Left lung (tissue), 10 donors: ENCODE results near the gene SPDYE3. TPM values are rescaled to one million over a fixed set of nuclear protein-coding genes. Genes with fewer than 3 reads are reported as not detected.
"Not testable (repeated sequence)": the region's sequence is repeated elsewhere in the genome, so short reads cannot be mapped to it uniquely, and the experiment has no call there.

Experiments
- ATAC-seq: fragments of 200-7000 bp; cut with Tn5 transposase; one replicate; pipeline ENCODE4 v1.9.1; 2020; ENCODE audit warnings: moderate library complexity
- DNase-seq, 4 donors: peaks; one replicate each; pipeline ENCODE4 v3.0.0-alpha.2; 2013 to 2020
- H3K27ac ChIP-seq, 2 donors: fragments of 200-600 bp; sonication (generic) in 1 of 2; one replicate each; pipeline versions ENCODE4 v1.5.0 to v1.8.0; 2020 to 2021
- H3K27me3 ChIP-seq, 2 donors: fragments of 200-600 bp; sonication (generic) in 1 of 2; one replicate each; pipeline versions ENCODE4 v1.5.0 to v1.8.0; 2020 to 2021
- H3K36me3 ChIP-seq, 2 donors: fragments of 200-600 bp; sonication (generic) in 1 of 2; one replicate each; pipeline versions ENCODE4 v1.5.0 to v1.8.0; 2020 to 2021
- H3K4me1 ChIP-seq, 2 donors: fragments of 200-600 bp; one replicate each; pipeline ENCODE4 v1.8.0; 2021
- H3K4me3 ChIP-seq, 2 donors: fragments of 200-600 bp; sonication (generic) in 1 of 2; one replicate each; pipeline versions ENCODE4 v1.5.0 to v1.8.0; 2020 to 2021; ENCODE audit warnings: mild to moderate bottlenecking in 1 of 2
- H3K9me3 ChIP-seq, 2 donors: fragments of 200-600 bp; sonication (generic) in 1 of 2; one replicate each; pipeline versions ENCODE4 v1.5.0 to v1.8.0; 2020 to 2021
- CTCF ChIP-seq, 2 donors: fragments of 200-600 bp; sonication (generic) in 1 of 2; IDR thresholded peaks; one replicate each; pipeline versions ENCODE4 v1.5.0 to v1.8.0; 2021; ENCODE audit warnings: antibody characterized with exemption in 2 of 2
- intact Hi-C, 2 donors: fragments of 100-400 bp; cut with DNase I; formaldehyde crosslinking; loops; one replicate each; pipeline versions ENCODE4 v1.11.2 to v1.14.2; 2022
- polyA plus RNA-seq, 6 donors: library from polyadenylated mRNA; unstranded; fragments of 120-200 nt; gene quantifications; one replicate each; pipeline ENCODE4 v1.2.1, GENCODE V29; 2013; ENCODE audit not compliant: insufficient read length in 6 of 6
- total RNA-seq, 2 donors: library from RNA; stranded (reverse); fragmentation: NEBNext Ultra II Directional; extraction: Animal tissue kit (Norgen Biotek cat#: 25700); gene quantifications; one replicate each; pipeline ENCODE4 v1.2.1, GENCODE V29; 2021
- donor health status: DM: no; HTN: yes; CAD: no.
- donor health status: DM: no; HTN: no; CAD: no.

Gene SPDYE3
- total and polyA plus RNA-seq, 8 donors = 6.6 to 8.4 (median 7.2) TPM; not detected in 2

- DNase-seq, ATAC-seq, H3K4me3 ChIP-seq, H3K9me3 ChIP-seq, H3K27me3 ChIP-seq, H3K4me1 ChIP-seq, H3K27ac ChIP-seq, intact Hi-C loops: not testable (repeated sequence)
- peaks cover 0 to 25% of the 10 kb centered on the region in 2 donors for H3K36me3 ChIP-seq
Observed at GRCh38 chr7:100321648-100322047, 14.1 kb downstream of the SPDYE3 start.

- H3K9me3 ChIP-seq, ATAC-seq, DNase-seq, H3K4me3 ChIP-seq, H3K27me3 ChIP-seq, H3K4me1 ChIP-seq, intact Hi-C loops, H3K27ac ChIP-seq: not testable (repeated sequence)
- peaks cover 0 to 37% of the 10 kb centered on the region in 2 donors for H3K36me3 ChIP-seq
Observed at GRCh38 chr7:100324194-100324593, 16.7 kb downstream of the SPDYE3 start.

GRCh38 chr7:100325671-100326070 is 18.2 kb downstream of the SPDYE3 start:
- H3K4me1 ChIP-seq, ATAC-seq, H3K4me3 ChIP-seq, H3K27ac ChIP-seq, intact Hi-C loops, DNase-seq, H3K9me3 ChIP-seq, H3K27me3 ChIP-seq: not testable (repeated sequence)
- H3K36me3 ChIP-seq = peaks cover 0 to 30% of the 10 kb centered on the region in 2 donors

GRCh38 chr7:100326914-100327313 is 19.4 kb downstream of the SPDYE3 start:
- H3K4me3 ChIP-seq, intact Hi-C loops, DNase-seq, H3K27me3 ChIP-seq, ATAC-seq, H3K9me3 ChIP-seq, H3K4me1 ChIP-seq, H3K27ac ChIP-seq: not testable (repeated sequence)
- H3K36me3 ChIP-seq = peaks cover 0 to 28% of the 10 kb centered on the region in 2 donors

GRCh38 chr7:100335566-100336466 is 28.3 kb downstream of the SPDYE3 start:
- intact Hi-C loops, H3K27me3 ChIP-seq, H3K9me3 ChIP-seq: not testable (repeated sequence)
- Histone ChIP-seq H3K27ac (peak overlapping the region; percentile 93 to 97), H3K4me1 (peaks cover 3 to 17% of the 10 kb centered on the region in 2 donors), H3K36me3 (peaks cover 0 to 15% of the 10 kb centered on the region in 2 donors), H3K4me3 (peak overlapping the region; percentile 64 to 76)
- DNase-seq (peak; percentile 88 to 96 (median 92)), ATAC-seq (peak; percentile 98)

- H3K27me3 ChIP-seq, H3K9me3 ChIP-seq, ATAC-seq, H3K27ac ChIP-seq, DNase-seq, H3K4me3 ChIP-seq, intact Hi-C loops: not testable (repeated sequence)
- Histone ChIP-seq H3K4me1 (peaks cover 3 to 14% of the 10 kb centered on the region in 2 donors), H3K36me3 (peaks cover 0 to 28% of the 10 kb centered on the region in 2 donors)
Observed at GRCh38 chr7:100338083-100338696, 30.7 kb downstream of the SPDYE3 start.

GRCh38 chr7:100341286-100341685 is 33.8 kb downstream of the SPDYE3 start:
- peaks cover 0 to 37% of the 10 kb centered on the region in 2 donors for H3K36me3 ChIP-seq
- intact Hi-C loops, H3K27me3 ChIP-seq, H3K9me3 ChIP-seq, H3K4me3 ChIP-seq, H3K27ac ChIP-seq, DNase-seq: not testable (repeated sequence)
- H3K4me1 ChIP-seq = peaks cover 0 to 22% of the 10 kb centered on the region in 2 donors
- ATAC-seq = peak; percentile 35

- no peak for DNase-seq
- peaks cover 0 to 14% of the 10 kb centered on the region in 2 donors for H3K4me1 ChIP-seq
- no peak overlapping the region for H3K27ac ChIP-seq
- peaks cover 0 to 52% of the 10 kb centered on the region in 2 donors for H3K36me3 ChIP-seq
- intact Hi-C loops = no loop called here
- H3K27me3 ChIP-seq = no peaks in the 10 kb centered on the region
- no peaks in the 10 kb centered on the region for H3K9me3 ChIP-seq
- no peak overlapping the region for H3K4me3 ChIP-seq
- no peak for ATAC-seq
- no peak for TF ChIP-seq CTCF (IDR thresholded peaks at IDR 0.05)
Observed at GRCh38 chr7:100342765-100343164, 35.3 kb downstream of the SPDYE3 start.

- Histone ChIP-seq H3K36me3 (peaks cover 0 to 55% of the 10 kb centered on the region in 2 donors), H3K27ac (peak overlapping the region in 1 of 2 donors; percentile 63), H3K4me1 (peaks cover 0 to 14% of the 10 kb centered on the region in 2 donors)
- H3K4me3 ChIP-seq, H3K27me3 ChIP-seq, H3K9me3 ChIP-seq, ATAC-seq, DNase-seq, intact Hi-C loops: not testable (repeated sequence)
Observed at GRCh38 chr7:100344124-100344559, 36.6 kb downstream of the SPDYE3 start.
